HEK293T (cell line): ENCODE results near the gene FAM47E.

Experiments
- CTCF ChIA-PET: fragments of 350-600 bp; formaldehyde crosslinking; extraction: SDS; loops from one replicate; lab custom pipeline; 2021; ENCODE audit warnings: antibody characterized with exemption, inconsistent platforms; lab: Yijun Ruan, JAX
- POLR2A ChIA-PET: fragments of 350-600 bp; formaldehyde crosslinking; extraction: SDS; loops from one replicate; lab custom pipeline; 2020; ENCODE audit warnings: antibody characterized with exemption, inconsistent platforms; lab: Yijun Ruan, JAX
- DNase-seq: peaks from one replicate; pipeline ENCODE4 v3.0.0; 2012; ENCODE audit warnings: mixed read lengths; ENCODE audit errors: extremely low spot score
- ARNT ChIP-seq: fragments of 450-650 bp; IDR thresholded peaks from 2 replicates; pipeline ENCODE4 v1.6.1; 2017; ENCODE audit warnings: mild to moderate bottlenecking
- BHLHE40 ChIP-seq: fragments of 450-650 bp; IDR thresholded peaks from 2 replicates; pipeline ENCODE4 v1.6.1; 2016; ENCODE audit warnings: mild to moderate bottlenecking, moderate library complexity, borderline replicate concordance
- CTBP1 ChIP-seq: fragments of 450-650 bp; IDR thresholded peaks from 2 replicates; pipeline ENCODE4 v1.6.1; 2016; ENCODE audit warnings: borderline replicate concordance
- ELF4 ChIP-seq: fragments of 450-650 bp; IDR thresholded peaks from 2 replicates; pipeline ENCODE4 v1.6.1; 2017; ENCODE audit warnings: antibody characterized with exemption
- FOXA1 ChIP-seq: fragments of 450-650 bp; IDR thresholded peaks from 2 replicates; pipeline ENCODE4 v1.6.1; 2016; ENCODE audit warnings: mild to moderate bottlenecking
- FOXK2 ChIP-seq: fragments of 450-650 bp; IDR thresholded peaks from 2 replicates; pipeline ENCODE4 v1.6.1; 2016; ENCODE audit warnings: mild to moderate bottlenecking
- FOXM1 ChIP-seq: fragments of 450-650 bp; IDR thresholded peaks from 2 replicates; pipeline ENCODE4 v1.6.1; 2017; ENCODE audit warnings: mild to moderate bottlenecking, borderline replicate concordance
- HDGF ChIP-seq: fragments of 450-650 bp; IDR thresholded peaks from 2 replicates; pipeline ENCODE4 v1.6.1; 2017; ENCODE audit warnings: antibody characterized with exemption, borderline replicate concordance
- L3MBTL2 ChIP-seq: fragments of 450-650 bp; conservative IDR thresholded peaks from 2 replicates; pipeline ENCODE4 v1.6.1; 2016; ENCODE audit warnings: mild to moderate bottlenecking
- LEF1 ChIP-seq: fragments of 450-650 bp; IDR thresholded peaks from 2 replicates; pipeline ENCODE4 v1.6.1; 2017; ENCODE audit warnings: mild to moderate bottlenecking, borderline replicate concordance
- NFRKB ChIP-seq: fragments of 450-650 bp; IDR thresholded peaks from 2 replicates; pipeline ENCODE4 v1.6.1; 2016; ENCODE audit warnings: mild to moderate bottlenecking, moderate library complexity
- PKNOX1 ChIP-seq: fragments of 450-650 bp; IDR thresholded peaks from 2 replicates; pipeline ENCODE4 v1.6.1; 2016
- SP1 ChIP-seq: fragments of 450-650 bp; IDR thresholded peaks from 2 replicates; pipeline ENCODE4 v1.6.1; 2017
- SUZ12 ChIP-seq: fragments of 450-650 bp; IDR thresholded peaks from 2 replicates; pipeline ENCODE4 v1.6.1; 2016; ENCODE audit warnings: mild to moderate bottlenecking
- TARDBP ChIP-seq: fragments of 450-650 bp; IDR thresholded peaks from 2 replicates; pipeline ENCODE4 v1.6.1; 2016
- ZNF384 ChIP-seq: fragments of 450-650 bp; IDR thresholded peaks from 2 replicates; pipeline ENCODE4 v1.6.1; 2016

The FAM47E gene

GRCh38 chr4:76310683-76311082 is 59.2 kb downstream of the FAM47E start:
- ChIA-PET POLR2A (no interaction called here), CTCF (no interaction called here)
- no peak for DNase-seq
- TF ChIP-seq NFRKB (no peak), FOXA1 (no peak), HDGF (no peak), FOXM1 (no peak), PKNOX1 (no peak), LEF1 (no peak), SP1 (no peak), ELF4 (no peak), SUZ12 (no peak), TARDBP (no peak), ARNT (no peak), L3MBTL2 (no peak), ZNF384 (no peak), BHLHE40 (no peak)

- POLR2A ChIA-PET, result no interaction called here
- no peak for DNase-seq
- no peak for TF ChIP-seq FOXK2
- TF ChIP-seq PKNOX1, result 0 out of 2 replicates have a peak, but pooled peaks have one; percentile 17
- CTCF ChIA-PET, result no interaction called here
These were observed 60.4 kb downstream of the FAM47E start for GRCh38 chr4:76311896-76312331.

- POLR2A ChIA-PET, result no interaction called here
- TF ChIP-seq LEF1 (no peak), FOXK2 (no peak), FOXM1 (no peak)
- no peak for DNase-seq
- CTCF ChIA-PET, result no interaction called here
These were observed 60.9 kb downstream of the FAM47E start for GRCh38 chr4:76312457-76312856.

GRCh38 chr4:76313547-76313946 is 62.0 kb downstream of the FAM47E start:
- CTCF ChIA-PET, result interaction anchor here (0.5 kb wide), 1 partner anchor 65 kb away, joined by 3 read pairs; no protein-coding TSS in a partner anchor
- POLR2A ChIA-PET, result no interaction called here
- no peak for TF ChIP-seq SUZ12
- no peak for TF ChIP-seq TARDBP
- TF ChIP-seq L3MBTL2, result no peak
- no peak for TF ChIP-seq BHLHE40
- no peak for TF ChIP-seq LEF1
- no peak for TF ChIP-seq PKNOX1
- no peak for TF ChIP-seq FOXA1
- TF ChIP-seq ZNF384, result no peak
- TF ChIP-seq HDGF, result no peak
- no peak for TF ChIP-seq SP1
- TF ChIP-seq FOXM1, result no peak
- TF ChIP-seq ARNT, result no peak
- no peak for TF ChIP-seq NFRKB
- TF ChIP-seq CTBP1, result no peak
- TF ChIP-seq ELF4, result no peak
- no peak for TF ChIP-seq FOXK2
- DNase-seq, result no peak

GRCh38 chr4:76315267-76315918 is 63.9 kb downstream of the FAM47E start:
- POLR2A ChIA-PET, result no interaction called here
- no peak for DNase-seq
- CTCF ChIA-PET, result interaction anchor here (1.4 kb wide), 1 partner anchor 9 kb away, joined by 6 read pairs; the partner anchor contains the start of gene STBD1
- no peak for TF ChIP-seq ARNT
- TF ChIP-seq FOXM1, result no peak
- TF ChIP-seq BHLHE40, result no peak
- no peak for TF ChIP-seq TARDBP
- no peak for TF ChIP-seq HDGF
- TF ChIP-seq FOXA1, result no peak
- no peak for TF ChIP-seq SP1
- no peak for TF ChIP-seq FOXK2
- no peak for TF ChIP-seq LEF1

GRCh38 chr4:76316131-76316530 is 64.6 kb downstream of the FAM47E start:
- ChIA-PET CTCF (interaction anchor here (1.4 kb wide), 1 partner anchor 10 kb away, joined by 6 read pairs; the partner anchor contains the start of gene STBD1), POLR2A (no interaction called here)

More at GRCh38 chr4:76316131-76316530, 64.6 kb downstream of the FAM47E start:
- TF ChIP-seq HDGF (no peak), L3MBTL2 (no peak), SUZ12 (no peak), SP1 (no peak), ZNF384 (no peak), ARNT (no peak), LEF1 (no peak), FOXK2 (no peak), BHLHE40 (no peak), NFRKB (no peak), FOXA1 (no peak), TARDBP (no peak), CTBP1 (no peak), ELF4 (no peak), PKNOX1 (no peak)
- DNase-seq, result no peak
